ENCODE measurements around the gene PADI4. TPM values are rescaled to one million over a fixed set of nuclear protein-coding genes. Genes with fewer than 3 reads are reported as not detected.

Gene PADI4
- total RNA-seq, 1 experiment from 2014 or later: not detected

GRCh38 chr1:17280894-17281293, 27.1 kb upstream of the PADI4 start:
- TF ChIP-seq REST (IDR thresholded peaks at IDR 0.05; ENCODE audit: insufficient read depth in 1 of 2, low read depth in 2 of 2, low read length in 1 of 2) (no peak), POLR2AphosphoS5 (IDR thresholded peaks at IDR 0.05; ENCODE audit: low read depth, low read length) (no peak), CTCF (IDR thresholded peaks at IDR 0.05) (no peak), SIN3A (IDR thresholded peaks at IDR 0.05; ENCODE audit: borderline replicate concordance, insufficient read depth, low read depth, low read length) (no peak), TCF7L2 (IDR thresholded peaks at IDR 0.05; ENCODE audit: low read depth, low read length) (no peak)
- Histone ChIP-seq H3K36me3 (ENCODE audit: control insufficient read depth, insufficient read depth, low read length) (no peaks in the 10 kb centered on the region), H3K4me3 (ENCODE audit: low read depth in 2 of 2, low read length in 2 of 2) (no peak overlapping the region), H3K27me3 (ENCODE audit: control insufficient read depth, insufficient read depth, low read length) (no peaks in the 10 kb centered on the region; the same call in 1 of the 2 replicates), H3K9me3 (ENCODE audit: control insufficient read depth, insufficient read depth, low read depth, low read length) (no peaks in the 10 kb centered on the region), H3K4me1 (ENCODE audit: control insufficient read depth, insufficient read depth, low read length) (no peaks in the 10 kb centered on the region), H3K27ac (ENCODE audit: low read length) (no peak overlapping the region)
- DNase-seq (ENCODE audit: low read depth, low spot score): no peak
- BruUV-seq (replicated peaks): no TSS peak
- CTCF ChIA-PET: interaction anchor here (0.5 kb wide), 2 partner anchors 12 to 161 kb away, joined by 3 to 5 read pairs; no protein-coding TSS in a partner anchor
- POLR2A ChIA-PET: no interaction called here
- intact Hi-C loops (cut with micrococcal nuclease; ENCODE audit: unreplicated experiment) (no loop called here), in situ Hi-C loops (cut with HindIII; ENCODE audit: low pct_unique_long_range_greater_than_20kb, low sequenced_read_pairs) (no loop called here)
- no peak for ATAC-seq

GRCh38 chr1:17281775-17282181, 26.2 kb upstream of the PADI4 start:
- no peaks in the 10 kb centered on the region; the same call in 1 of the 2 replicates for H3K27me3 ChIP-seq (ENCODE audit: control insufficient read depth, insufficient read depth, low read length)
- in situ Hi-C loops (cut with HindIII; ENCODE audit: low pct_unique_long_range_greater_than_20kb, low sequenced_read_pairs): no loop called here
- POLR2A ChIA-PET: no interaction called here

More at GRCh38 chr1:17281775-17282181, 26.2 kb upstream of the PADI4 start:
- Histone ChIP-seq H3K4me3 (ENCODE audit: low read depth in 2 of 2, low read length in 2 of 2) (no peak overlapping the region), H3K36me3 (ENCODE audit: control insufficient read depth, insufficient read depth, low read length) (no peaks in the 10 kb centered on the region), H3K9me3 (ENCODE audit: control insufficient read depth, insufficient read depth, low read depth, low read length) (no peaks in the 10 kb centered on the region), H3K4me1 (ENCODE audit: control insufficient read depth, insufficient read depth, low read length) (no peaks in the 10 kb centered on the region), H3K27ac (ENCODE audit: low read length) (no peak overlapping the region)
- ATAC-seq (no peak), DNase-seq (ENCODE audit: low read depth, low spot score) (no peak)
- intact Hi-C loops (cut with micrococcal nuclease; ENCODE audit: unreplicated experiment): no loop called here
- CTCF ChIA-PET: no interaction called here
- TF ChIP-seq TCF7L2 (IDR thresholded peaks at IDR 0.05; ENCODE audit: low read depth, low read length): no peak
- no peak for TF ChIP-seq REST (IDR thresholded peaks at IDR 0.05; ENCODE audit: insufficient read depth in 1 of 2, low read depth in 2 of 2, low read length in 1 of 2)
- no peak for TF ChIP-seq POLR2AphosphoS5 (IDR thresholded peaks at IDR 0.05; ENCODE audit: low read depth, low read length)
- no peak for TF ChIP-seq SIN3A (IDR thresholded peaks at IDR 0.05; ENCODE audit: borderline replicate concordance, insufficient read depth, low read depth, low read length)
- no peak for TF ChIP-seq CTCF (IDR thresholded peaks at IDR 0.05)
- BruUV-seq (replicated peaks): no TSS peak

Measured in Panc1 (cell line).